Right atrium auricular region (tissue), 2 donors: Measurements from ENCODE around the gene MIGA2. TPM values are rescaled to one million over a fixed set of nuclear protein-coding genes. Genes with fewer than 3 reads are reported as not detected.
A peak's percentile ranks its signal among the peaks of the same experiment; 100 is the strongest.

Experiments
- DNase-seq: peaks from one replicate; pipeline ENCODE4 v3.0.0-alpha.2; 2019; ENCODE audit warnings: low spot score
- H3K27ac ChIP-seq, 2 donors: fragments of 200-600 bp; sonication (generic); 1 replicate in 1 of 2; 2 replicates in 1 of 2; pipeline ENCODE4 v1.5.1; 2016 to 2019
- H3K27me3 ChIP-seq, 2 donors: fragments of 200-600 bp; sonication (generic); one replicate each; pipeline versions ENCODE4 v1.5.1 to v1.6.0; 2017 to 2019
- H3K36me3 ChIP-seq: fragments of 200-600 bp; sonication (generic); one replicate; pipeline ENCODE4 v1.5.1; 2016
- H3K4me1 ChIP-seq, 2 donors: fragments of 200-600 bp; sonication (generic); one replicate each; pipeline versions ENCODE4 v1.5.1 to v1.6.0; 2017 to 2019
- H3K4me3 ChIP-seq, 2 donors: fragments of 200-600 bp; sonication (generic); 1 replicate in 1 of 2; 2 replicates in 1 of 2; pipeline ENCODE4 v1.5.1; 2017 to 2019; ENCODE audit warnings: mild to moderate bottlenecking in 1 of 2, moderate library complexity in 1 of 2
- H3K9me3 ChIP-seq, 2 donors: fragments of 200-600 bp; sonication (generic); one replicate each; pipeline ENCODE4 v1.5.1; 2019
- total RNA-seq, 2 donors: library from RNA; depleted of rRNA; stranded (reverse); fragments of >200 nt; gene quantifications; one replicate each; pipeline ENCODE4 v1.1.0, GENCODE V29; 2016
- TF ChIP-seq, protein P1 (sequence below), 2 donors: fragments of 200-600 bp; sonication (generic); IDR thresholded peaks; one replicate each; pipeline ENCODE4 v1.5.1; 2019; ENCODE audit warnings: antibody characterized with exemption in 2 of 2

The MIGA2 gene
- total RNA-seq, 2 donors from 2014 or later: 34.2 to 40.2 TPM

DNA sequence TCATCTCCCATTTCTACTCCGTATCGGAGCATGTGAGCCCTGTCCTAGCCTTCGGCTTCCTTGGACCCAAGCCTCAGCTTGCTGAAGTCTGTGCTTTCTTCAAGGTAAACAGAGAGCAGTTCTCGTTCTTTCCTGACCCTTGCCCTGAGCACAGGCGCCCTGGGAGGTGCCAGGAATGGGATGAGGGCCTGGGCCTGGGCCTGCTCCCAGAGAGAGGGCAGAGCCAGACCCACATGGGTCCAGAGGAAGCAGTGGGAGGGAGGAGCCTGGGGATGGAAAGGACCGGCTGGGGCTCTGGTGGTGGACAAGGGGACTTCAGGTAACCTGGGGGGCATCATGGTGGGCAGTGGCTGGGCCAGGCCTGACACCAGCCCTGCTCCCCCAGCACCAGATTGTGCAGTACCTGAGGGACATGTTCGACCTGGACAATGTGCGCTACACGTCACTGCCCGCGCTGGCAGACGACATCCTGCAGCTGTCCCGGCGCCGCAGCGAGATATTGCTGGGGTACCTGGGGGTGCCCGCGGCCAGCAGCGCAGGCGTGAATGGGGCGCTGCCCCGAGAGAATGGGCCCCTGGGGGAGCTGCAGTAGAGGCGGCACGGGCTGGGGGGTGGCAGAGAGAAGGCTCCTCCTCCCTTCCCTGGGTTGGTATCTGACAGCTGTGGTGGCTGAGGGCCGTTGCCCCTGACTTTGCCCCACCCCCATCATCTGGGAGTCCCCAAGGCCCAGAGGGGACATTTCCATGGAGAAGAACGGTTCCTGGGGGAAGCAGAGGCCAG lies 33.6 kb downstream of the MIGA2 start:
- DNase-seq: no peak
- H3K27me3 ChIP-seq: no peaks in the 10 kb centered on the region
- H3K4me3 ChIP-seq: no peak overlapping the region
- H3K27ac ChIP-seq: peak overlapping the region; percentile 67 to 76
- no peaks in the 10 kb centered on the region for H3K9me3 ChIP-seq
- H3K36me3 ChIP-seq: peaks cover 31% of the 10 kb centered on the region
- TF ChIP-seq, protein P1, sequence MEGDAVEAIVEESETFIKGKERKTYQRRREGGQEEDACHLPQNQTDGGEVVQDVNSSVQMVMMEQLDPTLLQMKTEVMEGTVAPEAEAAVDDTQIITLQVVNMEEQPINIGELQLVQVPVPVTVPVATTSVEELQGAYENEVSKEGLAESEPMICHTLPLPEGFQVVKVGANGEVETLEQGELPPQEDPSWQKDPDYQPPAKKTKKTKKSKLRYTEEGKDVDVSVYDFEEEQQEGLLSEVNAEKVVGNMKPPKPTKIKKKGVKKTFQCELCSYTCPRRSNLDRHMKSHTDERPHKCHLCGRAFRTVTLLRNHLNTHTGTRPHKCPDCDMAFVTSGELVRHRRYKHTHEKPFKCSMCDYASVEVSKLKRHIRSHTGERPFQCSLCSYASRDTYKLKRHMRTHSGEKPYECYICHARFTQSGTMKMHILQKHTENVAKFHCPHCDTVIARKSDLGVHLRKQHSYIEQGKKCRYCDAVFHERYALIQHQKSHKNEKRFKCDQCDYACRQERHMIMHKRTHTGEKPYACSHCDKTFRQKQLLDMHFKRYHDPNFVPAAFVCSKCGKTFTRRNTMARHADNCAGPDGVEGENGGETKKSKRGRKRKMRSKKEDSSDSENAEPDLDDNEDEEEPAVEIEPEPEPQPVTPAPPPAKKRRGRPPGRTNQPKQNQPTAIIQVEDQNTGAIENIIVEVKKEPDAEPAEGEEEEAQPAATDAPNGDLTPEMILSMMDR (IDR thresholded peaks at IDR 0.05): no peak
- H3K4me1 ChIP-seq: peaks cover 0 to 19% of the 10 kb centered on the region in 2 donors

GRCh38 chr9:129070696-129071525 lies 34.5 kb downstream of the MIGA2 start:
- peaks cover 0 to 19% of the 10 kb centered on the region in 2 donors for H3K4me1 ChIP-seq
- no peaks in the 10 kb centered on the region for H3K27me3 ChIP-seq
- no peak for DNase-seq
- no peaks in the 10 kb centered on the region for H3K9me3 ChIP-seq
- peaks cover 22% of the 10 kb centered on the region for H3K36me3 ChIP-seq
- peak overlapping the region in 1 of 2 donors; percentile 7 for H3K27ac ChIP-seq
- no peak overlapping the region for H3K4me3 ChIP-seq
- TF ChIP-seq, protein P1 (IDR thresholded peaks at IDR 0.05): no peak

DNA sequence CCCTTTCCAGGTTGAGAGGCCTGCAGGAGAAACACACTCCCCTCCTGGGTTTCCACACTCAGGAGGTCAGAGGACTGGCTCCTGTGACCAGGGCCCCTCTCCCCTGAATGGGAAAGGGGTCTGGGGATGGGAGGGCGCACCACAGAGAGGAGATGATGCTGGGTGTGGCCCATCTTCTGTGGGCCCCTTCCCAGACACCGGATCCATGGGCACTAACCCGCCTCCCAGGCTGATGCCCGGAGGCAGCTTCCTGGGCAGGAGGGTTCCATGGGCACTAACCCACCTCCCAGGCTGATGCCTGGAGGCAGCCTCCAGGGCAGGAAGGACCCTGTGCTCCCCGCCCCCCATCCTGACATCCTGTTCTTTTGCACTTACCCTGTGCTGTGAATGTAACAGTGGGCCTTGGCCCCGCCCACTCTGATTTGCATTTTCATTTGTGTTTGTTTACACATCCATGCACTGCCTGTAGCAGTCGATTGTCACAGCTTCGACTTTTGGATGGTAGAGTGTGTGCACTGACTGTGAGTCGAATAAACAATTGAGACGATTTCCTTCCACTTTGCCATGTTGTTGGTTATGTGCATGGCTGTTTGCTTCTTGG lies 35.2 kb downstream of the MIGA2 start:
- H3K36me3 ChIP-seq: peaks cover 19% of the 10 kb centered on the region
- no peaks in the 10 kb centered on the region for H3K27me3 ChIP-seq
- peaks cover 0 to 19% of the 10 kb centered on the region in 2 donors for H3K4me1 ChIP-seq
- TF ChIP-seq, protein P1 (IDR thresholded peaks at IDR 0.05): no peak
- H3K9me3 ChIP-seq: no peaks in the 10 kb centered on the region
- no peak overlapping the region for H3K27ac ChIP-seq
- H3K4me3 ChIP-seq: no peak overlapping the region
- no peak for DNase-seq

DNA sequence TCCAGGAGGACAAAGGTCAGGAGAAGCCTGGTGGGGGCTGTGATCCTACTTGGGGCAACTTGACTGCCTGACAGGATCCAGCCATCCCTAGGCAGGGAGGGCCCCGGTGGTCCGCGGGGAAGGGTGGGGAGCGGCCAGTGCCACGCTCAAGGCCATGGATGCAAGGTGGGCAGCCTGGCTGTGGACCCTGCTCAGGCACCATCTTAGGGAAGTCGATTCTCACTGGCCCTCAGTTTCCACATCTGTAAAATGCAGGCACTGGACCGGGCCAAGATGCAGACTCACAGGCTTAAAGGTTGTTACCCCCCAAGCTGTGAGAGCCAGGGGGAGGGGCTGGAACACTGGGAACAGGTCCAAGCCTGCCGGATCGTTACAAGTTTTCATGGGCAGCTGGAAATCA lies 35.7 kb downstream of the MIGA2 start:
- H3K27ac ChIP-seq: no peak overlapping the region
- H3K9me3 ChIP-seq: no peaks in the 10 kb centered on the region
- no peak for DNase-seq
- H3K36me3 ChIP-seq: peaks cover 19% of the 10 kb centered on the region
- H3K4me1 ChIP-seq: peaks cover 0 to 19% of the 10 kb centered on the region in 2 donors
- TF ChIP-seq, protein P1 (IDR thresholded peaks at IDR 0.05): no peak
- no peak overlapping the region for H3K4me3 ChIP-seq
- no peaks in the 10 kb centered on the region for H3K27me3 ChIP-seq

GRCh38 chr9:129073404-129073803 lies 37.0 kb downstream of the MIGA2 start:
- no peak for DNase-seq
- Histone ChIP-seq H3K9me3 (no peaks in the 10 kb centered on the region), H3K27ac (no peak overlapping the region), H3K36me3 (peaks cover 6% of the 10 kb centered on the region), H3K27me3 (no peaks in the 10 kb centered on the region), H3K4me3 (no peak overlapping the region), H3K4me1 (peaks cover 0 to 19% of the 10 kb centered on the region in 2 donors)
- TF ChIP-seq, protein P1 (IDR thresholded peaks at IDR 0.05): no peak
